Liver (tissue), 9 donors: ENCODE measurements around the gene TRAPPC12. TPM values are rescaled to one million over a fixed set of nuclear protein-coding genes. Genes with fewer than 3 reads are reported as not detected.

Experiments
- DNase-seq: peaks from one replicate; pipeline ENCODE4 v3.0.0-alpha.2; 2017; ENCODE audit warnings: low spot score
- H3K27ac ChIP-seq, 2 donors: one replicate each; pipeline ENCODE4 v1.7.0; 2013; ENCODE audit warnings: inconsistent platforms in 2 of 2, low read length in 2 of 2, control low read depth in 1 of 2, low read depth in 1 of 2, mild to moderate bottlenecking in 1 of 2
- H3K27me3 ChIP-seq, 4 donors: one replicate each; pipeline versions ENCODE4 v1.6.1 to v1.7.0; 2013; ENCODE audit warnings: low read length in 3 of 4, inconsistent platforms in 1 of 4, mild to moderate bottlenecking in 1 of 4, moderate library complexity in 1 of 4; ENCODE audit not compliant: control insufficient read depth in 4 of 4, insufficient read depth in 4 of 4
- H3K36me3 ChIP-seq, 4 donors: one replicate each; pipeline versions ENCODE4 v1.6.1 to v1.7.0; 2013; ENCODE audit warnings: low read length in 3 of 4, mild to moderate bottlenecking in 3 of 4, low read depth in 1 of 4, moderate library complexity in 1 of 4; ENCODE audit not compliant: control insufficient read depth in 4 of 4, insufficient read depth in 3 of 4
- H3K4me1 ChIP-seq, 4 donors: one replicate each; pipeline versions ENCODE4 v1.6.1 to v1.7.0; 2013; ENCODE audit warnings: low read length in 3 of 4, mild to moderate bottlenecking in 3 of 4, moderate library complexity in 1 of 4; ENCODE audit not compliant: control insufficient read depth in 4 of 4, insufficient read depth in 4 of 4
- H3K4me3 ChIP-seq, 3 donors: one replicate each; pipeline versions ENCODE4 v1.6.1 to v1.7.0; 2013; ENCODE audit warnings: low read length in 3 of 3, control low read depth in 1 of 3, low read depth in 1 of 3, mild to moderate bottlenecking in 1 of 3
- H3K9ac ChIP-seq, 2 donors: one replicate each; pipeline ENCODE4 v1.7.0; 2013; ENCODE audit warnings: low read length in 2 of 2, mild to moderate bottlenecking in 2 of 2, moderate library complexity in 2 of 2, control low read depth in 1 of 2, low read depth in 1 of 2
- H3K9me3 ChIP-seq, 4 donors: one replicate each; pipeline versions ENCODE4 v1.6.1 to v1.7.0; 2013; ENCODE audit warnings: low read length in 3 of 4; ENCODE audit not compliant: control insufficient read depth in 4 of 4
- EGR1 ChIP-seq, 2 donors: IDR thresholded peaks; 2 replicates each; pipeline ENCODE4 v1.6.1; 2016 to 2018; ENCODE audit warnings: antibody characterized with exemption in 2 of 2, low read depth in 2 of 2
- FOXA1 ChIP-seq: IDR thresholded peaks from 2 replicates; pipeline ENCODE4 v1.6.1; 2016; ENCODE audit warnings: antibody characterized with exemption
- FOXA2 ChIP-seq: IDR thresholded peaks from 2 replicates; pipeline ENCODE4 v1.6.1; 2016; ENCODE audit warnings: antibody characterized with exemption
- GABPA ChIP-seq, 2 donors: IDR thresholded peaks in 1 of 2; conservative IDR thresholded peaks in 1 of 2; 2 replicates each; pipeline ENCODE4 v1.6.1; 2016; ENCODE audit warnings: antibody characterized with exemption in 2 of 2, mild to moderate bottlenecking in 1 of 2, moderate library complexity in 1 of 2
- HNF4A ChIP-seq, 2 donors: conservative IDR thresholded peaks; 2 replicates each; pipeline ENCODE4 v1.6.1; 2016; ENCODE audit warnings: antibody characterized with exemption in 2 of 2, mild to moderate bottlenecking in 2 of 2
- HNF4G ChIP-seq: IDR thresholded peaks from 2 replicates; pipeline ENCODE4 v1.6.1; 2016; ENCODE audit warnings: antibody characterized with exemption
- JUND ChIP-seq, 2 donors: IDR thresholded peaks; 2 replicates each; pipeline ENCODE4 v1.6.1; 2016; ENCODE audit warnings: antibody characterized with exemption in 2 of 2
- NR2F2 ChIP-seq: IDR thresholded peaks from 2 replicates; pipeline ENCODE4 v1.6.1; 2016; ENCODE audit warnings: antibody characterized with exemption
- RAD21 ChIP-seq, 2 donors: IDR thresholded peaks; 2 replicates each; pipeline ENCODE4 v1.6.1; 2016; ENCODE audit warnings: antibody characterized with exemption in 2 of 2, mild to moderate bottlenecking in 2 of 2
- RXRA ChIP-seq, 2 donors: IDR thresholded peaks; 2 replicates each; pipeline ENCODE4 v1.6.1; 2017 to 2018; ENCODE audit warnings: antibody characterized with exemption in 2 of 2, mild to moderate bottlenecking in 1 of 2
- SP1 ChIP-seq: IDR thresholded peaks from 2 replicates; pipeline ENCODE4 v1.6.1; 2018; ENCODE audit warnings: antibody characterized with exemption, mild to moderate bottlenecking
- TAF1 ChIP-seq: conservative IDR thresholded peaks from 2 replicates; pipeline ENCODE4 v1.6.1; 2016; ENCODE audit warnings: antibody characterized with exemption, mild to moderate bottlenecking
- YY1 ChIP-seq: IDR thresholded peaks from 2 replicates; pipeline ENCODE4 v1.6.1; 2016; ENCODE audit warnings: antibody characterized with exemption, mild to moderate bottlenecking
- WGBS: extraction: QIAGEN DNeasy Blood & Tissue Kit; methylation state at CpG from one replicate; pipeline ENCODE4 v1.1.7; 2013; 5-methylcytosine and 5-hydroxymethylcytosine counted together
- polyA plus RNA-seq, 2 donors: library from polyadenylated mRNA; stranded (reverse) in 1 of 2; unstranded in 1 of 2; fragments of 200-250 nt in 1 of 2; fragments of >200 nt in 1 of 2; fragmentation: Nextera tagmentation in 1 of 2; extraction: Ambion mirVana in 1 of 2; gene quantifications; one replicate each; pipeline versions ENCODE4 v1.2.1 to v1.2.3, GENCODE V29; 2013 to 2015
- total RNA-seq, 2 donors: library from RNA; depleted of rRNA; stranded (reverse); fragments of >200 nt; gene quantifications; one replicate each; pipeline ENCODE4 v1.2.3, GENCODE V29; 2014
- TF ChIP-seq, protein P1 (sequence below): IDR thresholded peaks from 2 replicates; pipeline ENCODE4 v1.6.1; 2016; ENCODE audit warnings: antibody characterized with exemption
- TF ChIP-seq, protein P2 (sequence below): IDR thresholded peaks from 2 replicates; pipeline ENCODE4 v1.6.1; 2016; ENCODE audit warnings: antibody characterized with exemption
- TF ChIP-seq, protein P3 (sequence below): fragments of 150-350 bp; IDR thresholded peaks from 2 replicates; pipeline ENCODE4 v1.5.1; 2017; ENCODE audit warnings: improper control_type of control experiment, low read depth, low read length; ENCODE audit not compliant: missing input control
- TF ChIP-seq, protein P4 (sequence below): IDR thresholded peaks from 2 replicates; pipeline ENCODE4 v1.6.1; 2016; ENCODE audit warnings: antibody characterized with exemption, mild to moderate bottlenecking
- TF ChIP-seq, protein P5 (sequence below): IDR thresholded peaks from 2 replicates; pipeline ENCODE4 v1.6.1; 2016; ENCODE audit warnings: antibody characterized with exemption
- donor health status: healthy.
- donor health status: healthy.
- donor health status: healthy.
- donor health status: healthy.
- donor health status: healthy.

TRAPPC12 gene
- total and polyA plus RNA-seq, 4 donors = 30.2 to 60.9 (median 39.7) TPM

DNA sequence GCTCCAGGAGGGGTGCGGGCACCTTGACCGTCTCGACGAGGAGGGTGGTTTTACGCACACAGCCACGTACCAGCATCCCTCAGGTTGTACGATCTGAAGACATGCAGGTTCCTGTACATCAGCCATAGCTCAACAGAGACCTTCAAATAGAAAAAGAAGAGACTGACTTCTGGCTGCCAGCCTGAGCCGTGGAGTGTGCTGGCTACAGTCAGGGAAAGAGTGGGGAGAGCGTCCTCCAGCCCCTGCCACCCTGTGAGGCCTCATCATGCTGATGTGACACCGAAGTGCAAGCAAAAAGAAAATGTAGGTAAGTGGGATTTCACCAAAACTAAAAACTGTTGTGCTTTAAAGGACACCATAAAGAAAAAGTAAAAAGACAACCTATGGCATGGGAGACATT lies 92.8 kb downstream of the TRAPPC12 start:
- no peak overlapping the region for H3K27ac ChIP-seq
- H3K9ac ChIP-seq = no peak overlapping the region
- 85% methylated on average over 10 of the region's 10 CpGs for WGBS
- TF ChIP-seq SP1 = no peak
- no peak for TF ChIP-seq HNF4A (conservative IDR thresholded peaks at IDR 0.05)
- TF ChIP-seq EGR1 (IDR thresholded peaks at IDR 0.05; ENCODE audit: low read depth in 2 of 2) = no peak
- TF ChIP-seq TAF1 = no peak
- no peak for TF ChIP-seq JUND (IDR thresholded peaks at IDR 0.05)
- TF ChIP-seq HNF4G = no peak
- TF ChIP-seq YY1 = no peak
- TF ChIP-seq, protein P1, sequence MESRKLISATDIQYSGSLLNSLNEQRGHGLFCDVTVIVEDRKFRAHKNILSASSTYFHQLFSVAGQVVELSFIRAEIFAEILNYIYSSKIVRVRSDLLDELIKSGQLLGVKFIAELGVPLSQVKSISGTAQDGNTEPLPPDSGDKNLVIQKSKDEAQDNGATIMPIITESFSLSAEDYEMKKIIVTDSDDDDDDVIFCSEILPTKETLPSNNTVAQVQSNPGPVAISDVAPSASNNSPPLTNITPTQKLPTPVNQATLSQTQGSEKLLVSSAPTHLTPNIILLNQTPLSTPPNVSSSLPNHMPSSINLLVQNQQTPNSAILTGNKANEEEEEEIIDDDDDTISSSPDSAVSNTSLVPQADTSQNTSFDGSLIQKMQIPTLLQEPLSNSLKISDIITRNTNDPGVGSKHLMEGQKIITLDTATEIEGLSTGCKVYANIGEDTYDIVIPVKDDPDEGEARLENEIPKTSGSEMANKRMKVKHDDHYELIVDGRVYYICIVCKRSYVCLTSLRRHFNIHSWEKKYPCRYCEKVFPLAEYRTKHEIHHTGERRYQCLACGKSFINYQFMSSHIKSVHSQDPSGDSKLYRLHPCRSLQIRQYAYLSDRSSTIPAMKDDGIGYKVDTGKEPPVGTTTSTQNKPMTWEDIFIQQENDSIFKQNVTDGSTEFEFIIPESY = no peak
- TF ChIP-seq, protein P2, sequence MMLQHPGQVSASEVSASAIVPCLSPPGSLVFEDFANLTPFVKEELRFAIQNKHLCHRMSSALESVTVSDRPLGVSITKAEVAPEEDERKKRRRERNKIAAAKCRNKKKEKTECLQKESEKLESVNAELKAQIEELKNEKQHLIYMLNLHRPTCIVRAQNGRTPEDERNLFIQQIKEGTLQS = no peak
- TF ChIP-seq, protein P3, sequence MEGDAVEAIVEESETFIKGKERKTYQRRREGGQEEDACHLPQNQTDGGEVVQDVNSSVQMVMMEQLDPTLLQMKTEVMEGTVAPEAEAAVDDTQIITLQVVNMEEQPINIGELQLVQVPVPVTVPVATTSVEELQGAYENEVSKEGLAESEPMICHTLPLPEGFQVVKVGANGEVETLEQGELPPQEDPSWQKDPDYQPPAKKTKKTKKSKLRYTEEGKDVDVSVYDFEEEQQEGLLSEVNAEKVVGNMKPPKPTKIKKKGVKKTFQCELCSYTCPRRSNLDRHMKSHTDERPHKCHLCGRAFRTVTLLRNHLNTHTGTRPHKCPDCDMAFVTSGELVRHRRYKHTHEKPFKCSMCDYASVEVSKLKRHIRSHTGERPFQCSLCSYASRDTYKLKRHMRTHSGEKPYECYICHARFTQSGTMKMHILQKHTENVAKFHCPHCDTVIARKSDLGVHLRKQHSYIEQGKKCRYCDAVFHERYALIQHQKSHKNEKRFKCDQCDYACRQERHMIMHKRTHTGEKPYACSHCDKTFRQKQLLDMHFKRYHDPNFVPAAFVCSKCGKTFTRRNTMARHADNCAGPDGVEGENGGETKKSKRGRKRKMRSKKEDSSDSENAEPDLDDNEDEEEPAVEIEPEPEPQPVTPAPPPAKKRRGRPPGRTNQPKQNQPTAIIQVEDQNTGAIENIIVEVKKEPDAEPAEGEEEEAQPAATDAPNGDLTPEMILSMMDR = no peak
- TF ChIP-seq FOXA2 = no peak
- TF ChIP-seq RAD21 (IDR thresholded peaks at IDR 0.05) = no peak
- TF ChIP-seq, protein P4, sequence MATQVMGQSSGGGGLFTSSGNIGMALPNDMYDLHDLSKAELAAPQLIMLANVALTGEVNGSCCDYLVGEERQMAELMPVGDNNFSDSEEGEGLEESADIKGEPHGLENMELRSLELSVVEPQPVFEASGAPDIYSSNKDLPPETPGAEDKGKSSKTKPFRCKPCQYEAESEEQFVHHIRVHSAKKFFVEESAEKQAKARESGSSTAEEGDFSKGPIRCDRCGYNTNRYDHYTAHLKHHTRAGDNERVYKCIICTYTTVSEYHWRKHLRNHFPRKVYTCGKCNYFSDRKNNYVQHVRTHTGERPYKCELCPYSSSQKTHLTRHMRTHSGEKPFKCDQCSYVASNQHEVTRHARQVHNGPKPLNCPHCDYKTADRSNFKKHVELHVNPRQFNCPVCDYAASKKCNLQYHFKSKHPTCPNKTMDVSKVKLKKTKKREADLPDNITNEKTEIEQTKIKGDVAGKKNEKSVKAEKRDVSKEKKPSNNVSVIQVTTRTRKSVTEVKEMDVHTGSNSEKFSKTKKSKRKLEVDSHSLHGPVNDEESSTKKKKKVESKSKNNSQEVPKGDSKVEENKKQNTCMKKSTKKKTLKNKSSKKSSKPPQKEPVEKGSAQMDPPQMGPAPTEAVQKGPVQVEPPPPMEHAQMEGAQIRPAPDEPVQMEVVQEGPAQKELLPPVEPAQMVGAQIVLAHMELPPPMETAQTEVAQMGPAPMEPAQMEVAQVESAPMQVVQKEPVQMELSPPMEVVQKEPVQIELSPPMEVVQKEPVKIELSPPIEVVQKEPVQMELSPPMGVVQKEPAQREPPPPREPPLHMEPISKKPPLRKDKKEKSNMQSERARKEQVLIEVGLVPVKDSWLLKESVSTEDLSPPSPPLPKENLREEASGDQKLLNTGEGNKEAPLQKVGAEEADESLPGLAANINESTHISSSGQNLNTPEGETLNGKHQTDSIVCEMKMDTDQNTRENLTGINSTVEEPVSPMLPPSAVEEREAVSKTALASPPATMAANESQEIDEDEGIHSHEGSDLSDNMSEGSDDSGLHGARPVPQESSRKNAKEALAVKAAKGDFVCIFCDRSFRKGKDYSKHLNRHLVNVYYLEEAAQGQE = no peak
- no peak for TF ChIP-seq NR2F2
- TF ChIP-seq FOXA1 = no peak
- TF ChIP-seq, protein P5, sequence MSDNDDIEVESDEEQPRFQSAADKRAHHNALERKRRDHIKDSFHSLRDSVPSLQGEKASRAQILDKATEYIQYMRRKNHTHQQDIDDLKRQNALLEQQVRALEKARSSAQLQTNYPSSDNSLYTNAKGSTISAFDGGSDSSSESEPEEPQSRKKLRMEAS = no peak
- no peak for TF ChIP-seq GABPA (IDR thresholded peaks at IDR 0.05 in 1 of 2, conservative IDR thresholded peaks at IDR 0.05 in 1 of 2)
- H3K4me1 ChIP-seq = no peaks in the 10 kb centered on the region
- no peak overlapping the region for H3K4me3 ChIP-seq
- no peaks in the 10 kb centered on the region for H3K27me3 ChIP-seq
- peaks cover 12 to 49% (median 18%) of the 10 kb centered on the region in 4 donors for H3K36me3 ChIP-seq
- no peak for DNase-seq
- H3K9me3 ChIP-seq = no peaks in the 10 kb centered on the region

DNA sequence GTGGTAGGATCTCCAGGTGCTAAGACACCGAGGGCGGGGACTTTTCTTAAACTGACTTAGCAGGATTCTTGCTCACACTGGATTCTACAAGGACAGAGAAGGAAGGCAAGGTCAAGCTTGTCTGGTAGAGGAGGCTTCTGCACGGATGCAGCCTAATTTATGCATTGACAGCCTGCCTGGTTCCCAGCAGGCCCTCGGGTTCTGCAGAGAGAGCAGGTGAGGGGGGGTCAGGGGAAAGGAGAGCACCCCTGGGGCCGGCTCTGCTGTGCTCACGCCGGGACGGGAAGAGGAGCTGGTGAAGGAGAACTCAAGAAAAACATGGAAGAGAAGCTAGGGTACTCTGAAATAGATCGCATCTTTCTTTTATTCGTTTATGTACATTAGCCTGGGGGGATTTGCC lies 93.5 kb downstream of the TRAPPC12 start:
- Histone ChIP-seq H3K4me1 (no peaks in the 10 kb centered on the region), H3K4me3 (no peak overlapping the region), H3K9ac (no peak overlapping the region), H3K27me3 (no peaks in the 10 kb centered on the region), H3K36me3 (peaks cover 9 to 46% (median 14%) of the 10 kb centered on the region in 4 donors), H3K9me3 (no peaks in the 10 kb centered on the region), H3K27ac (no peak overlapping the region)
- DNase-seq = no peak
- WGBS = 91% methylated on average over 10 of the region's 10 CpGs
- no peak for TF ChIP-seq JUND (IDR thresholded peaks at IDR 0.05)
- TF ChIP-seq, protein P5 = no peak
- TF ChIP-seq EGR1 (IDR thresholded peaks at IDR 0.05; ENCODE audit: low read depth in 2 of 2) = no peak
- TF ChIP-seq RXRA (IDR thresholded peaks at IDR 0.05) = no peak
- TF ChIP-seq, protein P3 = no peak
- no peak for TF ChIP-seq HNF4G
- TF ChIP-seq RAD21 (IDR thresholded peaks at IDR 0.05) = no peak
- TF ChIP-seq HNF4A (conservative IDR thresholded peaks at IDR 0.05) = no peak
- TF ChIP-seq, protein P1 = no peak
- TF ChIP-seq YY1 = no peak
- no peak for TF ChIP-seq FOXA1
- no peak for TF ChIP-seq SP1
